GM23338 (cell line): ENCODE measurements around the gene CDHR2. TPM values are rescaled to one million over a fixed set of nuclear protein-coding genes. Genes with fewer than 3 reads are reported as not detected.

ENCODE experiments used
- ATAC-seq: fragments of 200-7000 bp; cut with Tn5 transposase; 3 replicates; pipeline ENCODE4 v1.9.1; 2020
- DNase-seq: peaks from one replicate; pipeline ENCODE4 v3.0.0-alpha.2; 2015; ENCODE audit warnings: low spot score
- H2AFZ ChIP-seq: fragments of 200-600 bp; sonication (generic); 2 replicates; pipeline ENCODE4 v1.8.0; 2016; ENCODE audit warnings: antibody characterized with exemption, mild to moderate bottlenecking, moderate library complexity
- H3F3A ChIP-seq: fragments of 200-600 bp; sonication (generic); replicated peaks from 2 replicates; pipeline ENCODE4 v1.8.0; 2017; ENCODE audit warnings: antibody characterized with exemption, mixed run types, low read depth
- H3K27ac ChIP-seq: fragments of 200-600 bp; sonication (generic); 2 replicates; pipeline ENCODE4 v1.6.1; 2016; ENCODE audit warnings: low read depth
- H3K27me3 ChIP-seq: fragments of 200-600 bp; sonication (generic); 2 replicates; pipeline ENCODE4 v1.8.0; 2016; ENCODE audit warnings: mild to moderate bottlenecking, mixed run types, moderate library complexity; ENCODE audit not compliant: insufficient read depth
- H3K36me3 ChIP-seq: fragments of 200-600 bp; sonication (generic); 2 replicates; pipeline ENCODE4 v1.8.0; 2016; ENCODE audit warnings: mild to moderate bottlenecking; ENCODE audit not compliant: insufficient read depth
- H3K4me1 ChIP-seq: fragments of 200-600 bp; sonication (generic); 2 replicates; pipeline ENCODE4 v1.8.0; 2016; ENCODE audit warnings: mild to moderate bottlenecking, moderate library complexity; ENCODE audit not compliant: insufficient read depth
- H3K4me2 ChIP-seq: fragments of 200-600 bp; sonication (generic); 2 replicates; pipeline ENCODE4 v1.7.1; 2017; ENCODE audit warnings: mixed run types
- H3K4me3 ChIP-seq: fragments of 200-600 bp; sonication (generic); 2 replicates; pipeline ENCODE4 v1.6.1; 2016; ENCODE audit warnings: mixed run types
- H3K79me2 ChIP-seq: fragments of 200-600 bp; sonication (generic); replicated peaks from 2 replicates; pipeline ENCODE4 v1.8.0; 2017; ENCODE audit warnings: mild to moderate bottlenecking; ENCODE audit not compliant: insufficient read depth
- H3K9me2 ChIP-seq: fragments of 200-600 bp; sonication (generic); 2 replicates; pipeline ENCODE4 v1.8.0; 2017; ENCODE audit not compliant: insufficient read depth
- H4K20me1 ChIP-seq: fragments of 200-600 bp; sonication (generic); replicated peaks from 2 replicates; pipeline ENCODE4 v1.8.0; 2017; ENCODE audit warnings: mild to moderate bottlenecking; ENCODE audit not compliant: insufficient read depth
- H3K27ac Mint-ChIP-seq: 2 replicates; pipeline ENCODE4 v1.8.0; 2020; ENCODE audit warnings: inconsistent platforms, mild to moderate bottlenecking, moderate library complexity, mixed read lengths
- H3K27me3 Mint-ChIP-seq: 3 replicates; pipeline ENCODE4 v1.8.0; 2022; ENCODE audit warnings: low read depth, mild to moderate bottlenecking, moderate library complexity, mixed read lengths, inconsistent platforms; ENCODE audit not compliant: insufficient read depth, poor library complexity
- H3K36me3 Mint-ChIP-seq: 3 replicates; pipeline ENCODE4 v1.8.0; 2021; ENCODE audit warnings: low read depth, mild to moderate bottlenecking, inconsistent platforms, moderate library complexity, mixed read lengths
- H3K4me1 Mint-ChIP-seq: 3 replicates; pipeline ENCODE4 v1.8.0; 2020; ENCODE audit warnings: mild to moderate bottlenecking, inconsistent platforms, mixed read lengths
- H3K4me3 Mint-ChIP-seq: 3 replicates; pipeline ENCODE4 v1.8.0; 2021; ENCODE audit warnings: moderate library complexity, mild to moderate bottlenecking, inconsistent platforms, mixed read lengths
- H3K9me3 Mint-ChIP-seq: 3 replicates; pipeline ENCODE4 v1.8.0; 2020; ENCODE audit warnings: moderate library complexity, mild to moderate bottlenecking, inconsistent platforms, mixed read lengths
- CTCF ChIP-seq, 2 experiments: fragments of 200-600 bp in 1 of 2; sonication (generic) in 1 of 2; conservative IDR thresholded peaks; 2 replicates each; pipeline versions ENCODE4 v1.5.1 to v1.6.1; 2016 to 2017; ENCODE audit warnings: antibody characterized with exemption in 2 of 2, low read depth in 2 of 2, mild to moderate bottlenecking in 2 of 2, moderate library complexity in 1 of 2
- ETS1 ChIP-seq: IDR thresholded peaks from 2 replicates; pipeline ENCODE4 v1.6.1; 2016; ENCODE audit warnings: antibody characterized with exemption
- EZH2 ChIP-seq: fragments of 200-600 bp; sonication (generic); IDR thresholded peaks from one replicate; pipeline ENCODE4 v1.8.0; 2017; ENCODE audit warnings: antibody characterized with exemption, mild to moderate bottlenecking, low read depth; ENCODE audit not compliant: unreplicated experiment
- EZH2phosphoT487 ChIP-seq: fragments of 200-600 bp; sonication (generic); IDR thresholded peaks from one replicate; pipeline ENCODE4 v1.8.1; 2018; ENCODE audit warnings: antibody characterized with exemption; ENCODE audit not compliant: unreplicated experiment
- NANOG ChIP-seq: IDR thresholded peaks from 2 replicates; pipeline ENCODE4 v1.6.1; 2016; ENCODE audit warnings: antibody characterized with exemption, borderline replicate concordance
- POLR2AphosphoS5 ChIP-seq: IDR thresholded peaks from 2 replicates; pipeline ENCODE4 v1.6.1; 2016; ENCODE audit warnings: antibody characterized with exemption, low read depth
- REST ChIP-seq: IDR thresholded peaks from one replicate; pipeline ENCODE4 v1.6.1; 2018; ENCODE audit warnings: antibody characterized with exemption; ENCODE audit not compliant: unreplicated experiment
- ZNF114 ChIP-seq: fragments of 250-450 bp; sonication (Bioruptor Pico); IDR thresholded peaks from 2 replicates; pipeline ENCODE4 v1.5.0; 2020; ENCODE audit warnings: mild to moderate bottlenecking, moderate library complexity
- ZNF331 ChIP-seq: fragments of 250-450 bp; sonication (Bioruptor Pico); IDR thresholded peaks from 2 replicates; pipeline ENCODE4 v1.5.0; 2020; ENCODE audit warnings: low read depth, mild to moderate bottlenecking, moderate library complexity
- ZNF462 ChIP-seq: fragments of 250-450 bp; sonication (Bioruptor Pico); IDR thresholded peaks from 2 replicates; pipeline ENCODE4 v1.5.0; 2020; ENCODE audit warnings: mild to moderate bottlenecking, moderate library complexity
- polyA plus RNA-seq: library from polyadenylated mRNA; unstranded; fragments of >200 nt; fragmentation: Nextera tagmentation; extraction: Ambion mirVana; gene quantifications from 2 replicates; pipeline ENCODE4 v1.2.1, GENCODE V29; 2016
- total RNA-seq: library from RNA; depleted of rRNA; stranded (reverse); fragments of >200 nt; shearing (Covaris generic); gene quantifications from 2 replicates; pipeline ENCODE4 v1.2.3, GENCODE V29; 2014

Gene CDHR2
- total and polyA plus RNA-seq, 2 experiments from 2014 or later: not detected

GRCh38 chr5:176552332-176552869 is 3.3 kb downstream of the CDHR2 start (continued):
- TF ChIP-seq ZNF462 (CRISPR knock-in tag): no peak

GRCh38 chr5:176553260-176554085 is 4.3 kb downstream of the CDHR2 start:
- DNase-seq: no peak
- H3K4me3 Mint-ChIP-seq: no peak overlapping the region
- Histone ChIP-seq H3K27me3 (no peaks in the 10 kb centered on the region), H4K20me1 (no peaks in the 10 kb centered on the region), H3K9me2 (no peaks in the 10 kb centered on the region), H3K79me2 (no peaks in the 10 kb centered on the region), H2AFZ (no peak overlapping the region), H3K4me2 (no peak overlapping the region), H3K36me3 (no peaks in the 10 kb centered on the region), H3K4me3 (no peak overlapping the region), H3K27ac (no peak overlapping the region), H3K4me1 (no peaks in the 10 kb centered on the region), H3F3A (no peaks in the 10 kb centered on the region)
- ATAC-seq: peak; percentile 10; the same call in 2 of the 3 replicates
- no peaks in the 10 kb centered on the region for H3K36me3 Mint-ChIP-seq
- peaks cover 8% of the 10 kb centered on the region for H3K27me3 Mint-ChIP-seq
- no peak overlapping the region for H3K27ac Mint-ChIP-seq
- H3K9me3 Mint-ChIP-seq: no peaks in the 10 kb centered on the region
- peaks cover 14% of the 10 kb centered on the region for H3K4me1 Mint-ChIP-seq
- TF ChIP-seq ZNF114 (CRISPR knock-in tag) (no peak), POLR2AphosphoS5 (no peak), EZH2 (no peak), CTCF (conservative IDR thresholded peaks at IDR 0.05; ENCODE audit: low read depth in 2 of 2) (no peak), NANOG (no peak), ZNF331 (no peak), REST (no peak), ETS1 (no peak), EZH2phosphoT487 (no peak)
